Stimulated activated CD4-positive, alpha-beta T cell treated with anti-CD3 and anti-CD28 coated beads, TNF-alpha, amount 100 ng/mL, for 24 hours (primary cell): Measurements from ENCODE around the gene NRDE2.
"Not testable (repeated sequence)": the region's sequence is repeated elsewhere in the genome, so short reads cannot be mapped to it uniquely, and the experiment has no call there.

Source experiments
- DNase-seq, 3 experiments: peaks; one replicate each; pipeline ENCODE4 v3.0.0-alpha.2; 2020; ENCODE audit warnings: low read depth in 3 of 3

NRDE2 gene

GRCh38 chr14:90274808-90275457 is 56.8 kb downstream of the NRDE2 start:
- DNase-seq, result peak in 1 of 3 experiments; percentile 30

GRCh38 chr14:90274019-90274418 is 57.7 kb downstream of the NRDE2 start:
- no peak for DNase-seq

GRCh38 chr14:90273532-90273931 is 58.2 kb downstream of the NRDE2 start:
- DNase-seq, result no peak

- no peak for DNase-seq
Observed at GRCh38 chr14:90272523-90272922, 59.2 kb downstream of the NRDE2 start.

- DNase-seq, result no peak
Observed at GRCh38 chr14:90268420-90268819, 63.3 kb downstream of the NRDE2 start.

- DNase-seq, result no peak
Observed at GRCh38 chr14:90266441-90267154, 65.1 kb downstream of the NRDE2 start.

- DNase-seq, result no peak
Observed at GRCh38 chr14:90263748-90264449, 67.8 kb downstream of the NRDE2 start.

- DNase-seq, result peak; percentile 72 to 87 (median 85)
Observed at GRCh38 chr14:90256354-90257131, 75.2 kb downstream of the NRDE2 start, which contains the start of gene PSMC1. PSMC1 (plus strand) TSS chr14:90256553; CDS start chr14:90256598, 45 bp downstream.

GRCh38 chr14:90255871-90256270 is 75.9 kb downstream of the NRDE2 start:
- DNase-seq, result no peak

- DNase-seq, result no peak
Observed at GRCh38 chr14:90253826-90254225, 77.9 kb downstream of the NRDE2 start.

- DNase-seq, result no peak
Observed at GRCh38 chr14:90248594-90248993, 83.1 kb downstream of the NRDE2 start.

GRCh38 chr14:90247441-90247840 is 84.3 kb downstream of the NRDE2 start:
- DNase-seq, result not testable (repeated sequence)

- DNase-seq, result no peak
Observed at GRCh38 chr14:90246936-90247335, 84.8 kb downstream of the NRDE2 start.

- DNase-seq, result no peak
Observed at GRCh38 chr14:90242444-90242843, 89.3 kb downstream of the NRDE2 start.

- DNase-seq, result no peak
Observed at GRCh38 chr14:90239139-90239538, 92.6 kb downstream of the NRDE2 start.

- DNase-seq, result peak; percentile 33 to 68 (median 45)
Observed at GRCh38 chr14:90235179-90235976, 96.4 kb downstream of the NRDE2 start.

- DNase-seq, result not testable (repeated sequence)
Observed at GRCh38 chr14:90229942-90230341, 101.8 kb downstream of the NRDE2 start.

GRCh38 chr14:90228478-90228877 is 103.3 kb downstream of the NRDE2 start:
- no peak for DNase-seq
